ENCODE data around the gene EPHA6.

EPHA6 gene

DNA sequence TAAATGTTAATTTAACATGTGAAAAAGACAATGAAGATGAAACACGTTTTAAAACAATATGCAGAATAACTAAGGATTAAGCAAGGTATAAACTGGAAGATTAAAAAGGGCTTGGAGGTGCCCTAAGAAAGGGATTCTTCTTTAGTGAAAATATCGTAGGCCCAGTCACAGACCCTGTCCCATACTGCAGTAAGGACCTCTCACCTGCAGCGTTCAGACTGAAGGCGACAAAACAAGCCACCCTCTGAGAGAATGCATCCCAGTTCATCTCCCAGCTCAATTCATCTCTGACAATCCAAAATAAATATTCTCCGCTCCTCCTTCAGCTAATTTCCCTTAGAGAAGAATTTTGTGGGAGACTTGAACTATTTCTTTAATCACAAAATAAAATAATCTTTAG is 847.9 kb downstream of the EPHA6 start:
- DNase-seq, result no peak

DNA sequence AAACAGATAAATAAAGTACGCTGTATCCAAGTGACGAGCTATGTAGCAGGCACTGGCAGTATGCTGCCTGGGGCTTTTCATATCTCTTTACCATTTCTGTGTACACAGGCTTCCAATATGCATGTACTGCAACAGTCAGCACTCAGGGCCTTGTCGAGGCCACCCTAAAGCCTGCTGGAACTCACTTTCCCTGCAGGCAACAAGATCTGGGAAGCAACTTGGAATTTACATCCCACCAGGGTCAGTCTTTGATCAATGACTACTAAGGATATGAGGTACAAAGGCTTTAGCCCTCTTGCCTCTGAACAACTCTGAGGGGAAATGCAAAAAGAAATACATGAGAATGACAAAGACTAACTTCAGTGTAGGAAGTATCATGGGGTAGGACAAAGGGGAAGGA is 848.4 kb downstream of the EPHA6 start:
- DNase-seq, result no peak

DNA sequence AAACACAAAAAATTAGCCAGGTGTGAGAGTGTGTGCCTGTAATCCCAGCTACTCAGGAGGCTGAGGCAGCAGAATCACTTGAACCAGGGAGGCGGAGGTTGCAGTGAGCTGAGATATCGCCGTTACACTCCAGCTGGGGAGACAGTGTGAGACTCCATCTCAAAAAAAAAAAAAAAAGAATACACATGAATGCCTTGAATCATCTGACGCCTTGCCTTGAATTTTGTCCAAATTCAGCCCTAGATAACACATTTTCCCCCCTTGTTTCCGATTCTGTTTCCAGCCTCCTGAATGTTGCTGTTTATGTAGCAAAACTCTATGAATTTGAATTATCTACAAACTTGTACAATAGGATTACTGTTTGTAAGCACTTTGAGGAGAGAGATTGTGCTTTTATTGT is 851.5 kb downstream of the EPHA6 start:
- DNase-seq, result no peak

GRCh38 chr3:97670952-97671351 is 856.6 kb downstream of the EPHA6 start:
- DNase-seq, result no peak

DNA sequence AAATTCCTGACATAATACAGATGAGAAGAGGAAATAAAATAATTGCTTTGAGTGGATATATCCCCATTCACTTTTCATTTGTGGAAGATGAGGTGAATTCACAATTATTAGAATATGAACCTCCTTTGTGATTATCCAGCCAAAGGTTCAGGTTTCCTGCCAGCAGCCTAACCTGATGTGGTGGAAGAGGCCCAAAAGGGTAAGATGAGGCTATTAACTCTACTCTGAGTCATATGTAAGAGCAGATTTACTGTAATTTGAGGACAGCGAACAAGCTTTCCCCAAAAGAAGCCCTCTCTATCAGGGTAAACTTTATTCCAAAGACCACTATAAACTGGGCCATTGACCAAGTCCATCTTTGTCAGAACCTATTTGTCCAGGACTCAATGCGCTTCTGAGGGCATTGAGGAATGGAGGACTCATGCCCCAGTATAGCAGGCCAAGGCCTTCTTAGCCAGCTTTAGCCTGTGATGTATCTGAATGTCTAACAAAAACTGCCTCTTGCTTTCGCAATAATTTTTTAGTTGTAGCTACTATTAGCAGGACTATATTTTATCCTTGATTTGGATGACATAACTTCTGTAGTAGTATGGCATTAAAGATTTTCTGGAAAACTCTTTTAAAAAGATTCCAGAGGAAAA is 859.1 kb downstream of the EPHA6 start:
- no peak for DNase-seq

DNA sequence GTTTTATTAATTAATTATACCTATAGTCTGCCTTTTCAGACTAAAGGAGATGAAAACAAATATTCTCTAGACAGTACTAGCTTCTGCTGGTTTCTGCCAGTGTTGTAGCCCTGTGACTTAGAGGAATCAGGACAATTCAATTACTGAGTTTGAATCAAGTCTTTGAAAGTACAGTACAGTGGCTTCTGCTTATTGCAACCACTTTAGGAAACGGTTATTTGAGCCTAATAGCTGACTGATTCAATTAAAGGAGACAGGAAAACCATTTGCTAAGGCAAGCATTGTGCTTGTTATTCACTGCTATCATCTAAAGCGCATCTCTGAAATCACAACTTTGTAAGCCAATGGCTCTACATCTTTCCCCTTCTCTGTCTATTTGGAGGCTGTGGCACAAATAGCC is 860.1 kb downstream of the EPHA6 start:
- no peak for DNase-seq

- no peak for DNase-seq
Observed at GRCh38 chr3:97680210-97680609, 865.8 kb downstream of the EPHA6 start.

- DNase-seq, result no peak
Observed at GRCh38 chr3:97680696-97681095, 866.3 kb downstream of the EPHA6 start.

GRCh38 chr3:97684490-97684889 is 870.1 kb downstream of the EPHA6 start:
- DNase-seq, result no peak

- DNase-seq, result no peak
Observed at GRCh38 chr3:97686258-97686657, 871.9 kb downstream of the EPHA6 start.

DNA sequence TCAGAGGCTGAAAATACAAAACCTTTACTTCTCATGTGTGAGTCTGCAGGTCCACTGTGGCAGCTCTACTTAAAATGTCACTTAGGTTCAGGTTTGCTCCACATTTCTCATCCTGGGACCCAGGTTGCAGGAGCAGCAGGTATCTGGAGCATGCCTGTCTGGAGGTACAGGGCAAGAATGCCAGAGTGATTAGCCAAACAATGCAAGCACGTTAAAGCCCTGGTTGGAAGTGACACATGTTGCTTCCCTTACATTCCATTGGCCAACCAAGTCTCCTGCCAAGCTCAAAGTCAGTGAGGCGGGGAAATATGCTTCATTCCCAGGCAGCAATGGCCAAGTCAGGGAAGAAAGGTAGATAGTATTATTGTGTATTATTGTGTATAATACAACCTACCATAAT is 873.3 kb downstream of the EPHA6 start:
- no peak for DNase-seq

DNA sequence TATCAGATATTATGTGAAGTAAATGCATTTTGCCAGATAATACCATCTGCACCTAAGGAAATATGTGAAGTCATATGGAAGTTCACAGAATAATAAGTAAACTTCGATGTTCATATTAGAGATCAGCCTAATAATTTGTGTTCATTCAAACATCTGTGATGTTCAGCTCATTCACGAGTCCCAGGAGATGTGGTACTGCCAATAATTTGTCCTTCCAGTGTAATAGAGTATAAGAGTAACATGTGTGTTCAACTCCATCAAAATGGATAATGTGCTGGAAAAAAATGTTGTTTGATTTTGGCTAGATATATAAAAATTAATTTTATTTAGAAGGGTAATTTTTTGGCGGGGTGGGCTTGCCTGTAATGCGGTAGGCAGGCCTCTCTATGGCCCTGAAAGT is 874.7 kb downstream of the EPHA6 start:
- DNase-seq, result no peak

DNA sequence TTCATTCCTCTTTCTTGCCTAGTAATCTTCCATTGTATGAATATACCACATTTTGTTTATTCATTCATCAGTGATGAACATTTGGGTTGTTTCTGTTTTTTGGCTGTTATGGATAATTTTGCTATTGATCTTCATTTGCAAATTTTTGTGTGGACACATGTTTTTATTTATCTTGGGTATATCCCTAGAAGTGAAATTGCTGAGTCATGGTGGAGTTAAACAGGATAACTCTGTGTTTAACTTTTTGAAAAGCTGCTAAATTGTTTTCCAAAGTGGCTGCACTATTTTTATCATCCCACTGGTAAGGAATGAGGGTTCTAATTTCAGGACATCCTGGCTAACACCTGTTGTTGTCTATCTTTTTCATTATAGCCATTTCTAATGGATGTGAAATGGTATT is 875.6 kb downstream of the EPHA6 start:
- no peak for DNase-seq

- no peak for DNase-seq
Observed at GRCh38 chr3:97691354-97691753, 877.0 kb downstream of the EPHA6 start.

DNA sequence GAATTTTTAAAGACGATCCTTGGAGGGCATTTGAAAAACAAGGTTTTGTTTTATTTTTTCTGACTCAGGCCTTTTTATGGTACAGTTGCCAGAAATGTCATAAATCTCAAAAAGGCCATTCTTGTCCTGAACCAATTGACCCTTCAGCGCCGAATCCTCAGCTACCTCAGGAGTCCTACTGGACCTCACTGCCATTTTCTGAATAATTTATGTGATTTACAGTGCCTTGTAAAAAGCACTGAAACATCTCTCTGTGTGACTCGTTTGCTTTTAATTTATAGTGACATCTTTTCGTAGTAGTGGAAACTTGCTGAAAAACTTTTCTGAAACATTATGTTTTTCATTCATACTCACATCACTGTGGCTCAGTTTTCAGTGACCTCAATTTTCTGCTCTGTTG is 878.0 kb downstream of the EPHA6 start:
- DNase-seq, result no peak

- no peak for DNase-seq
Observed at GRCh38 chr3:97692831-97693230, 878.4 kb downstream of the EPHA6 start.

GRCh38 chr3:97694876-97695275 is 880.5 kb downstream of the EPHA6 start:
- no peak for DNase-seq

- DNase-seq, result no peak
Observed at GRCh38 chr3:97698691-97699090, 884.3 kb downstream of the EPHA6 start.

DNA sequence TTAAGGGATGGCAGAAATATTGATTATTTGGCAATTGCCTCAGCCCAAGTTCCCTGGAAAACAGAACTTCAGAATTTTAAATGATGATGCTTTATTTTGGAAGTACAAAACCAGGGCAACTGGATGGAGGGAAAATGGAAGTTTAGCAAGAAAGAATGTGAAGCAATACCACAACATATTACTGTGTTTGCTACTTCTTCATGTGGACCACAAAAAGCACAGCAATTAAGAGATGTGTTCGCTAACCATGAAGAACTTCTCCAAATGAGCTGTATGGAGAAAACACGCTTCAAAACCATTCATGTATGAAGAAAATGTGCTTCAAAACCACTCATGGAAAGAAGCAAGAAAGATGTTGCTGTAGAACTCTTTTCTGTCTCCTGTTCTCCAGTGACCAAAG is 885.5 kb downstream of the EPHA6 start:
- DNase-seq, result no peak

- no peak for DNase-seq
Observed at GRCh38 chr3:97705764-97706163, 891.4 kb downstream of the EPHA6 start.

- DNase-seq, result no peak
Observed at GRCh38 chr3:97706226-97706625, 891.8 kb downstream of the EPHA6 start.

DNA sequence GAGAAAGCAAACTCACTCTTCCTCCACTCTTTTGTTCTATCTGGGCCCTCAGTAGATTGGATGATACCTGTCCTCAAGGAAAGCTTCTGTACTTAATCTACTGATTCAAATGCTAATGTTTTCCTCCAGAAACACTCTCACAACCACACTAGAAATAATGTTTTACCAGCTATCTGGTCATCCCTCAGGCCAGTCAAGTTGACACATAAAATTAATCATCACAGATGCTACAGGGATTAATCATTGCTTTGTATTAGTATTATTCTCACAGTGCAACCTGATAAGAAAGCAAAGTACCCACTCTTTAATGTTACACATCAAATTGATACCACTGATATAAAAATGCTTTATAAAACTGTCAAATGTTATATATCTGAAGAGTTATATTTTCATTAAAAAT is 897.3 kb downstream of the EPHA6 start:
- no peak for DNase-seq

DNA sequence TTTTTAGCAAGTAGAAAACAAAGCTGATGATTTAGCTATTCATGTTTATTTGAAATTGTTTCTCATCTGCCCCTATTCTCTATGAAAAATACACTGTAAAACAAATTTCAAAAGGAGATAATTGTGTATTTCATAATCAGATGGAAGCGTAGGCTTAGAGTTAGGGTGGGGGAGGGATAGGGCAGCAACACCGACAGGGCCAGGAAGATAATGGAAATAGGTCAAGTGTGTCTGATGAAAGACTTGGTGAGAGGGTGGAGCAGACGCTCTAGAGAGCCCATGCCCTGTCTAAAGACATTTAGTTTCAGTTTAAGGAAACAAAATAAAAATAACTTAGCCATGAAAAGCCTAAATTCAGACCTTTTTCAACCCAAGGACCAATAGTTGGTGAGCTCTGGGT is 898.5 kb downstream of the EPHA6 start:
- no peak for DNase-seq

- no peak for DNase-seq
Observed at GRCh38 chr3:97713634-97714033, 899.2 kb downstream of the EPHA6 start.

GRCh38 chr3:97719156-97719821 is 904.9 kb downstream of the EPHA6 start:
- DNase-seq, result no peak
